Measurements from ENCODE around the gene LEF1.

- TF ChIP-seq EZH2 (IDR thresholded peaks at IDR 0.05) (no peak), EZH2phosphoT487 (IDR thresholded peaks at IDR 0.05) (no peak)
Observed at GRCh38 chr4:108005807-108006206, 162.9 kb downstream of the LEF1 start.

Data from neural progenitor cell (in vitro differentiated cells).